GM04504 (cell line): Measurements from ENCODE around the gene PEPD.
A peak's percentile ranks its signal among the peaks of the same experiment; 100 is the strongest.
"Not testable (repeated sequence)": the region's sequence is repeated elsewhere in the genome, so short reads cannot be mapped to it uniquely, and the experiment has no call there.

ENCODE experiments used
- DNase-seq: peaks from one replicate; pipeline ENCODE4 v3.0.0-alpha.2; 2012; ENCODE audit warnings: low read depth

PEPD gene

DNA sequence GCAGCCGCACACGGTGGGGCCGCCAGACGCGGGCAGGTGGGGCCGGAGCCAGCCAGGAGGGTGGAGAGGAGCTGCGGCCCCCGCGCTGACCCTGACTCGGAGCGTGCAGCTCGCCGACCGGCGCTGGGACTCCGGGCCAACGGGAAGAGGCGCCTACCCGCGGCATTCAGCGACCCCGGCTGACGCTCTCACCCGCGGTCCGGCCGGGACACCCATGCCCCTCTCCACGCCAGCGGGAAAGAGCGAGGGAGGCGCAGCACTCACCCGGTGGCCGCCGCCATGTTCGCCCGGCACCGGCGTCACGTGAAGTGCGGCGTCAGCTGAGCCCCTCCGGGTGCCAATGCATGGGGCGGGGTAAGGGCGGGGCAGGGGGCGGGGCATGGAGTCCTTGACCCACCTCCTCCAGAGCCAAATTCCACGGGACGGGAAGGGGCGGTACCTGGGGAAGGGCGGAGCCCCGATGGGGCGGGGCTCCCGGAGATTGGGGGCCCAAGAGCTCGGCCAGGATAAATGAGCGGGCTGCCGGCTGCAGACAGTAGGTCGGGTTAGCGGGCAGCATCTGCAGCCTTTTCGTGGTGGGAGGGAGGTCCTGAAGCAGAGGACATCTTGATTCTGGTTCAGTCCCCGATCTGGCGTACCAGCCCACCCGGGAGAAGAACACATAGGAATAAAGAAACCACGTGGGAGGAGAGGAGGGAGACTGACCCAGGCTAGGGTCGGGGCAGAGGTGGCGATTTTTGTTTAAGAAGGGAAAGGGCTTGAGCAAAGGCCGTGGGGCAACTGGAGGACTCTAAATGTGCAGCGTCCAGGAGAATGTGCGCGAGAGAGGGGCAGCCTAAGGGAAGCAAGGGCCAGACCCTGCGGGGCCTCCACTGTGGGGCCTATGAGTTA, at the start of gene PEPD:
TSS of gene PEPD (minus strand) at position 312 of the 891 bp plus-strand sequence. CDS start at position 281, 31 bp downstream.
- peak; percentile 73 for DNase-seq

DNA sequence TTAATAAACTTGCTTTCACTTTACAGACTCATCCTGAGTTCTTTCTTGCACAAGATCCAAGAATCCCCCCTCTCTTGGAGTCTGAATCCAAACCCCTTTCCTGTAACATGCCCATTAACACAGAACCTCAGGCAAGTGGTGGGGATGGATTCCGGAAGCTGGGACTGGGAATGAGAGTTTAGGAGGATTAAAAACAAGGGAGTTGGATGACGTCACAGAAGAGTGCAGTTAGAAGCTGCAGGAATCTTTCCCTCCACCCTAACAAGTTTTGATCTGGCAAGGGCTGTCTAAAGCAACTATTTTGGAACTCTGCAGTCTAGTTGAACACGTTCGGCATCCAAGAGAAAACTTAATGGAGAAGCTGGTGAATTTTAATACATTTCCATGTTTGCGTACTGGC, 48.2 kb upstream of the PEPD start:
- DNase-seq, result no peak

DNA sequence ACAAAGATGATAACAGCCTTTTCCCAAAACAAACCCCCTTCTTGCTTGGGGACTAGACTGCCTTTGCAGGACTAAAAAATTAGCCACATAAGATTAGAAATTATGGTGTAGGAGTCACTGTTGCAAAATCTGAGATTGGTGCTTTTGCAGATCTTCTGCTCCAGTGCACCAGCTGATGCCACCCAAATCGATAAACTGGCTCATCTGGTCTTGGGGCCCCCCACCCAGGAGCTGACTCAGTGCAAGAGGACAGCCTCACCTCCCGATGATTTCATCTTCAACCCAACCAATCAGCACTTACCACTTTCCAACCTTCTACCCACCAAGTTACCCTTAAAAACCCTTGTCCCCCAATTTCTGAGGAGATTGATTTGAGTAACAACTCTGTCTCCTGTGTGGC, 47.1 kb upstream of the PEPD start:
- DNase-seq, result no peak

DNA sequence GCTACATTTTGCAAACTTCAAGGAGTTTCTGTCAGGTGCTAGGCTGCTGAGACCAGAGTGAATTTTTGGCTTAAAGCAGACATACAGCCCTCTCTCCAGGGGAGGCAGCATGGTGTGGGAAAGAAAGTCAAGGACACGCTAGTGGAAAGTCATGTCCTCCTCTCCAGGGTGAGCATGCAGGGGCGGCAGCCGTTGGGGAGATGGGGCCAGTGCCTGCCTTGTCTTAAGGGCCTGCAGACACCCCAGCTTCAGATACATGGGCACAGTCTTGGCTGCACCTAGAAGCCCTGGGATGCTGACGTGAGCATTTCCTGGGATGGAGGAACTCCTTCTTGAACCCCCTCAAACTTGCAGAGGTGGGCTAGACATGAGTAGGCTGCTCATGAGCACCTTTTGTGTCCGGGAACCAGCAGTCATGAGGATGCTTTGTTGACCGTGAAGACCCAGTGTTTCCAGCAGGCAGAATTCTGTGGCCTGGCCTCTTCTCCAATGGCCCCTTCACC, 43.3 kb upstream of the PEPD start:
- DNase-seq, result no peak

DNA sequence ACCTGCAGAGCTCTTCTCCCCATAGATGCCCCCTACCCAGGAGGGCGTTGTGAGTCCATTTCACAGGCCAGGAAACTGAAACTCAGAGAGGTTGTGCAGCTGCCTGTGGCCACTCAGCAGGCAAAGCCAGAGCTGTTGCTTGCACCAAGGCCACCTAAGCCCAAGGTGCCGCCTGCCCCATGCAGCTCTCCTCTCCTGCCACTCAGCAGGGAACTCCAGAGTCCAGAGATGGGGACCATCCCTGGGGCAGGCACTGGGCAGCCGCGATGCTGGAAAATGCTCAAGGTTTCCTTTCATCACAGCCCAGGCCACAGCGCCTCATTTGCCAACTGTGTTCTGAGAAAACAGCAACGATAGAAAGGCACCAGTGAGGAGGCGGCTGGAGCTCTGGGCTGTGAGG, 41.0 kb upstream of the PEPD start:
- DNase-seq, result no peak

DNA sequence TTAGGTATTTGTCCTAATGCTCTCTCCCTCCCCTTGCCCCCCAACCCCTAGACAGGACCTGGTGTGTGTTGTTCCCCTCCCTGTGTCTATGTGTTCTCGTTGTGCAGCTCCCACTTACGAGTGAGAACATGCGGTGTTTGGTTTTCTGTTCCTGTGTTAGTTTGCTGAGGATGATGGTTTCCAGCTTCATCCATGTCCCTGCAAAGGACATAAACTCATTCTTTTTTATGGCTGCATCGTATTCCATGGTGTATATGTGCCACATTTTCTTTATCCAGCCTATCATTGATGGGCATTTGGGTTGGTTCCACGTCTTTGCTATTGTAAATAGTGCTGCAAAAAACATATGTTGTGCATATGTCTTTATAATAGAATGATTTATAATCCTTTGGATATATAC, 40.1 kb upstream of the PEPD start:
- not testable (repeated sequence) for DNase-seq

DNA sequence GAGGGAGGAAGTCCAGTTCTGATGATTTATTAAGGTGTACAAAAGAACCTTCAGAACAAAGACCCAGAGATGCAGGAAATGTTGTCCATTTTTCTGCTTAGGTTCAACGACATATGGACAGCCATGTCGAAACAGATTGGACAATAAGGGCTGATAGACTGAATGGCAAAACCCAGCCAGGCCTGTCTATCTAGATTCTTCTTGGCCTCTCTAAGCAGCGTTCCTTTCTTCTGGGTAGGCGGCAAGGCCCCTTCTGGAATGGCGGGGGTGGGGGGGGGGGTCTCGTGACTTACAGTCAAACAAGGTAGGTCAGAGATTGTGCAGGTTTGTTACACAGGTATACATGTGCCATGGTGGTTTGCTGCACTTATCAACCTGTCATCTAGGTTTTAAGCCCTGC, 39.7 kb upstream of the PEPD start:
- DNase-seq, result no peak

DNA sequence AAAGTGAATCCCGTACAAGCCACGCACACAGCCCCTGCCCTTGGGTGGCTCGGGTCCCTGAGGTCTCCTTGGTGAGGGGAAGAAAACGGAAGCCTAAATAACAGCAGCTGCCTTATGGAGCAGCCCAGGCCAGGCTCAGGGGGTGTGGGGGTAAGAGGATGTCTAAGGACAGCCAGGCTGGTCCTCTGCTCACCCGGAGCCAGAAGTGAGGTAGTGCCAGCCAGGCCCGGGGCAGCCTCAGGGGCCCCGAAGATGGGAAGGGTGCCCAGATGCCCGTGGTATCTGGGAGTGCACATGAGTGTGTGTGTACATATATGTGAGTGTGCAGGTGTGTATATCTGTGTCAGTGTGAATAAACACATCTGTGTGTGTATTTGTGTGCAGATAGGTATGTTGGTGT, 38.4 kb upstream of the PEPD start:
- DNase-seq, result no peak

DNA sequence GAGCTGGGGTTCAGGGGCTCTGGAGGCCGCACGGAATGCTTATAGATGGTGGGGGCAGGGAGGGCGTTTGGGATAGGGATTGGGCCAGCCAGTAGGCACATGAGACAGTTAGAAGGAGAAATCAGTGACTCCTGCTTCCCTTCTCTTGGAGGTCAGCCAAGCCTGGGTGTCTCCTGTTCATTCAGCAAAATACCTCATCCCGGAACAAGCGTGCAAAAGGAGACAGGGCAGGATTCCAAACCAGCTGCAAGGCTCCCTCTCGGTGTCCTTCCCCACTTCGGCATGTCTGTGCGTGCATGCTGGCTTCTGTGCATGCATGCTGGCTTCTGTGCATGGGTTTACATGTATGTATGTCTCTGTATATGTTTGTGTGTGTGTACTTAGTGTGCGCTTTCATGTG, 37.3 kb upstream of the PEPD start:
- peak; percentile 5 for DNase-seq

DNA sequence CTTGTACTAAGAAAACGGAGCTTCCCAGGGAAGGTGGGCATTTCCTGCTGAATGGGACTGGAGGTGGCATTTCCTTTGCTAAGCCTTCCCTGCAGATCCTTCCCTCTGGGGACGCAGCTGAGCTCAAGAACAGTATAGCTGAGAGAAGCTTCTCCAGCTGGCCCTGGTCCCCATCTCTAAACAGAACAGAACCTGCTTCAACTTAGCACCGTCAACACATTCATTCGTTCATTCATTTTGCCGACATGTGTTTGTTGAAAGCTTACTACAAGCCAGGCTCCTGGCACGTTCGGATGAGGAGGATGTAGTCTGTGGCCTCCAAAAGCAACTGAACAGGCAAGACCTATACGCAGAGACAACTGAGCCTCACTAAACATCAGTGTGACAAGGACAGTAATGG, 36.6 kb upstream of the PEPD start:
- no peak for DNase-seq

DNA sequence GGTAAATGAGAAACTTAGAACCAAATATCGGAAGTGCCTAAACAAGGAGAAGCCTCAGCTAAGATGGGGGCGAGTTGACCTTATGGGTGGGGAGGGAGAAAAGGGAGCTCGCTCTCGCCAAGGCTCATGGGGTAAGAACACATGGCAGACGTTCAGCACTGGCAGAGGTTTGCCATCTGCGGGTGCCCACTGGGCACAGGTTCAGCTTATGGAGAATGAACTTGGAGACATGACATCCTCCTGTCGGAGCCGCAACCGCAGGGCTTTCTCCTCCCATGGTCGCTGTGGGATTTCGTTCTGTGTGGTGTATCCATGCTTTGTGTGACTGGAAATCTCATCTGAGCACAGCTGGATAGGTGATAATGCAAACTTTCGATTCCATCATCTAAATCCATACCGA, 36.1 kb upstream of the PEPD start:
- no peak for DNase-seq

DNA sequence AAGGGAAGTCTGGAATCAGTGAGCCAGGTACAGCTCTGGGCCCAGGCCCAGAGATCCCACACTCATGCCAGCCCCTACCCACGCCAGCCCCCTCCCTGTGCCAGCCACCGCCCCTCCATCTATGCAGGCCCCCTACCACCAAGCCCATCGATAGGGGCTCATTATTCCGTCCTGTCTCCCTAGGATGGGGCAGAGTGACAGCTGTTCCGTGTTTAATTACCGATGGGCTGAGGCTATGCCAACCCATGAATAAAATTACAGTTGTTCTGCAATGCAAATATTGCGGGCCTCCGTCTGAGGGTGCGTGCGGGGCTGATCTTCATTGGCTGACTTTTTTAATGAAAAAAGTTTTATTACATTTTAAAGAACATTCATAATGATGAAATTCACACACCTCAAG, 35.6 kb upstream of the PEPD start:
- no peak for DNase-seq

DNA sequence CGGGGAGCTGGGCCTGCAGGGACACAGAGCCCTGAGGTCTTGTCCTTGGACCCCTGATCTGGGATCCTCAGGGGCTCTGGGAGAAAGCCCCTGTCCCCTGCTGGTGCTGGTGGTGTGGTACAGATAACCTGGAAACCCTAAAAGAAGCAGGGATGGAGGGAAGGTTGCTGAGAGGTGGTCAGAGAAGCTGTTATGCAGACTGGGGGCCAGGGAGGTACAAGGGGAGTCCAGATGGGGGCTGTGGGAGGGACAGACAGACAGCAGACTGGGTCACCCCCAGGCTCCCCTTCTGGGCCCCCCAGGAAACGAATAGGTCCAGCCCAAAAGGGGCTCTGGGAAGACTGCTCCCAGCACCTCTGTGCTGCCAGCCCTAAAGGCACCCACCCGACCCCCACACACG, 34.7 kb upstream of the PEPD start:
- DNase-seq, result no peak

DNA sequence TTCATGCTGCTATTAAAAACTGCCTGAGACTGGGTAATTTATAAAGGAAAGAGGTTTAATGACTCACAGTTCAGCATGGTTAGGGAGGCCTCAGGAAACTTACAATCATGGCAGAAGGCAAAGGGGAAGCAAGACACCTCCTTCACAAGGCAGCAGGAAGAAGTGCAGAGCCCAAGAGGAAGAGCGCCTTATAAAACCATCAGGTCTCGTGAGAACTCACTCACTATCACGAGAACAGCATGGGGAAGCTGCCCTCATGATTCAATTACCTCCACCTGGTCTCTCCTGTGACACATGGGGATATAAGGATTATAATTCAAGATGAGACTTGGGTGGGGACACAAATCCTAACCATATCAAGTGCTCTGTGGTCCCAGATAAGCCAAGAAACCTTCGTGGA, 34.1 kb upstream of the PEPD start:
- not testable (repeated sequence) for DNase-seq

DNA sequence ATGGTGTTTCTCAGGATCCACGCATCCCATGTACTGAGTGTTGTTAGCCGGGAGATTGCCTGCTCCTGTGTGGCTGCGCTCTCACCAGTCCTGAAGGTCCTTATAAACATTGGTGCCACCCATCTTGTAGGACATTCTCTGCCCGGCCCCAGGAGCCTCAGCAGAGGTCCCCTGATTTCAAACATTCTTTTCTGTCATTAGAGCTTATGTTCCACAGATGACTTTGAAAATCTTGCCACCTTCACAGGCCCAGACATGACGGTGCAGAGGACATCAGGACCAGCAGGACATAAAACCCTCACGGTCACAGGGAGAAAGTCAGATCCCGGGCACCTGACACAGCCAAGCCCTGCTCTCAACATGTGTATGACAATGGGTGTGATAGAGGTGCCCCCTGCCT, 33.2 kb upstream of the PEPD start:
- DNase-seq, result no peak

DNA sequence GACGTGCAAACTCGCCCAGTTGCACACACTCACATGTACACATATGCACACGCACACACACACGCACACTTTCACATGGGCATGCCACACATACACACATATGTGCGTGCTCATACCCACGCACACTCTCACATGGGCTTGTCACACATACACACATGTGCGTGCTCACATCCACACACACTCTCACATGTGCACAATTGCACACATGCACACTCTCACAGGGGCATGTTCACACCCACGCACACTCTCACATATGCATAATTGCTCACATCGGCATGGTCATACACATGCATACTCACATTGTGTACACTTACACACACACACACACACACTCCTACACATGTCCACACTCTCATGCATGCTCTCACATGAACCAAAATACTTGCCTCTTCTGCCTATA, 32.8 kb upstream of the PEPD start:
- DNase-seq, result no peak

DNA sequence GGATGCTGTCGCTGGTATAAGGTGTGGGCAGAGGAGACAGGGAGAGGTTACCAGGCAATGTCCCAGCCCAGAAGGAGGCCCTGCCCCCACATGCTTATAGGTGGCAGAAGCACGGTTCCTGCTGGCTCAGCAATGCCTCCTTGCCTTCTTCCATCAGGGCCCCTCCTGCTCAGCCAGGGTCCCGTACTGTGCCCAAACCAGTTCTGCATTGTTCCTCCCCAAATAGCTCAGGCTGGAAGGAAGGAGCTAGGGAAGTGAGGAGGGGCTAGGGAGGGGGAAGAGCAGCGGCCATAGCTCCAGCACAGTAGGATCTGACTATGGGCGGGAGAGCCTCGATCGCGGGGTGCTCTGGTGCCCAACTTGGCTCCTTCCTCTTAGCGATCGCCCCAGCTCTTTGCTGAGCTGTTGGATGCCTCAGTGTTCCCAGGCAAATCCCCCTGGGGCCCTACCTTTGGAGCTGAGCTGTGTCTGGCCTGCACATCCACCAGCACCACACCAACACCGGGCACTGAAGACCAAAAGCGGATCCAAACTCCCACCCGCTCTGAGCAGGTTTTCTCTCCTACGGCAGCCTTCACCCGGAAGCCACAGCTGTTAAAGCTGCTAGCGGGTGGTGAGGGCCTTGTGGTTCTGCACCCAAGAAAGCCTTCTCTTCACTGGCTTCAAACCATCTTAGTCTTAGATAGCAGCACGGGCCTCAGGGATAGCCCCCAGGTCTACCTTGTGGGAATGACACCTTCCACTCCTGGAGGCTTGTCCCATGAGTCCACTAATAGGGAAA, 32.1 kb upstream of the PEPD start:
- DNase-seq, result no peak

DNA sequence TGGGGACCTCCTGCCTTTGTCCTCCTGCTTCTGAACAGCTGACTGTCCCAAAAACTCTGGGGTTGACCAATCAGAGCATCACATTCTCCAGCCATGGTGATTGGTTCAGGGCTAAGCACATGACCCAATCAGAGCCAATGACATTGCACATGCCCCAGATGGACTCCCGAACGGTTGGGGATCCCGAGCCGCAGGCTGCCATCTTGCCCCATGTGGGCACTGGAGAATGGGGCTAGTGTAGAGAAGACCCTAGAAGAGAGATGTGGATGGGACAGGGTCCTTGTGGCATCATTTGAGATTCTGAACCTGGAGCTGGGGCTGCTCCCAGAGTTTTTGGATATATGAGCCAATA, 31.3 kb upstream of the PEPD start:
- no peak for DNase-seq

DNA sequence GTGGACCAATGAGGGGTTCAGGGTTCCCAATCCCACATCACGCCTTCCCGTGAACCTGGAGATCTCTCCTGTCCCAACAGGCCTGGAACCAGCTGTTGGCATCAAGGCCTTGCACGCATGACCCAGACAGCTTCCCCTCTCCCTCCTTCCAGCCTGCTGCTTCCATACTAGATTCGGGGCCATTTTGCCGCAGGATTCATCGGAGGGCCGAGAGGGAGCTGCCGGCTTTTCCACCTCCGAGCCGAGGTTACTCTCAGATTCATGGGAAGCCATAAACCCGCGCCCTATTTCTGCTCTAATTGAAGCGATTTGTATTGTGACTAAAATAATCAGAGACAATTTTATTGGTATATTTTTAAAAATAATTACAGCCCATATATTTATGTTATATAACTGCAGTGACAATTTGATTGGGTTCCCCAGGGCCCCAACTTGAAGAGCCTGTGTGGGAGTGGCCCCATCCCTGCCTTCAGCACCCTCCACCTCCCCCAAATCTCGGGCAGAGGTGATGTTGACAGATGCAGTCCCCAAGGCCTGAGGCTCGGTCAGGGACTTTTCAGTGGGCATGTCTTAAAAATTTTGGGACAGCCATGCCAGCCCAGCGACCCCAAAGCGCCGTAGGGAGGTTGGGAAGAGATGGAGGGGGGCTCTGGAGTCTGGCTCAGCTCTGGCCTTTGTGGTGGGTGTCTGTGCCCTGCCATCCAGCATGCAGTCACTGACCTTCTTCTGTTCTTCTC, 30.8 kb upstream of the PEPD start:
- DNase-seq, result no peak

DNA sequence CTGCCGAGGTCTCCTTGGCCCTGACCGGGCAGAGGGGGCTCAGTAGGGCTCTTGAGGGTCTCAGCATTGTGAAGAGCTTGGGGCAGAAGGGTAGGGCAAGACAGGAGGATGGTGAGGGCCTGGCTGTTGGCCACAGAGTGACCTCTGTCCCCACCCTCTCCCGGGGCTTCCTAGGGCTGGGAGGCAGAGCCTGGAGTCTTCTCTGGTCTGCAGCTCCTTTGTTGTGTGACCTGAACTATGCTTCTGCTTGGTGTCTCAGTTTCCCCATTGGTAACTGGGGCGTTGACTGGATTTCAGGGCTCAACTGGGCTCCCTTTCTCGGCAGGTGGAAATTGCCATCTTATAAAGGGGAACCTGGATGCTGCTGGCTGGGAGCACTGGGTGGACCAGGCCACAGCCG, 30.1 kb upstream of the PEPD start:
- no peak for DNase-seq

DNA sequence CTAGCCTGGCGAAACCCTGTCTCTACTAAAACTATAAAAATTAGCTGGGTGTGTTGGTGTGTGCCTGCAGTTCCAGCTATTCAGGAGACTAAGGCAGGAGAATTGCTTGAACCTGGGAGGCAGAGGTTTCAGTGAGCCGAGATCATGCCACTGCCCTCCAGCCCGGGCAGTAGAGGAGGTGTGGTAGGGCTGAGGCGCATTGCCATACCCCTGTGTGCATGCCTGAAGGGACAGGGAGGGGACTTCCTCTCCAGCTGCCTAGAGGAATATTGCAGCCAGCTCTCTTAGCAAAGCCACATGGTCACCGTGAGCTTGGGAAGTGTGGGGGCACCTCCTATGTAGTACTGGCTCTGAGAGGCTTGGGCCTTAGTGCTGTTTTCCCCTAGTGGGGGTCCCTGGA, 29.2 kb upstream of the PEPD start:
- DNase-seq, result no peak

DNA sequence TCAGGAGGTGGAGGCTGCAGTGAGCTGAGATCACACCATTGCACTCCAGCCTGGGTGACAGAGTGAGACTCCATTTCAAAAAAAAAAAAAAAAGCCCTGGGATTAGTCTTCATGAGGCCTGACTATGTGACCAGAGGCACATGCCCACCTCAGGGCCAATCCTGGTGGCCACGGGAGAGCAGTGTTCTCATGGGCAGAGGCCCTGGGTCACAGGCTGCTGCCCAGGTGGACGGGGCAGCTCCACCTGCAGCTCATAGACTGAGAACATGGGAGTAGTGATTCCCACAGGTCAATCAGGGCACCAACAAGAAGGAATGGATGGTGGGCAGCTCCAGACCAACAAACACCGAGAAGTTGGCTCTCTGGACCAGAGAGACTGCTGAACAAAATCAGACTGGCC, 26.1 kb upstream of the PEPD start:
- DNase-seq, result no peak

DNA sequence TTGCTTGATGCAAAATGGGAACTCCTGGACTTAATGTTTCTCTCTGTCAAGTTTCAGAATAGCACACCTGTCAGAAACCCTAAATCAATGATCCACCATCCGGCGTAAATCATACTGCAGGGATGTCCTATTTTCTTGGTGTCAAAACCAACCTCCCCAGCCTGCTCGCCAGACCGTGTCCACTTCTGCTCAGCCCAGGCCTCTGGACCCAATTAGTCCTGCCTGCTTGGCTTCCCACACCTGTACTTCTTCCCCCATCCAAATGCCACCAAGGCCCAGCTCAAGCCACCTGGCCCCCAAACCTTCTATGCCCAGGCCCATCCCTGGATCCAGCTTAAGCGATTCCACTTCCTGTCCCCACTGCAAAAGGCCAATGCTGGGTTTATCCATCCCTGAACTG, 25.1 kb upstream of the PEPD start:
- no peak for DNase-seq
